Spleen (tissue), 7 donors: ENCODE results near the gene EEF2.

Experiments used
- CTCF ChIP-seq, 11 experiments: fragments of 200-600 bp in 7 of 11; fragments of 450-650 bp in 4 of 11; sonication (generic) in 4 of 11; IDR thresholded peaks in 8 of 11; conservative IDR thresholded peaks in 3 of 11; 1 replicate in 7 of 11; 2 replicates in 4 of 11; pipeline versions ENCODE4 v1.4.0 to v1.8.0; 2016 to 2021; ENCODE audit warnings: antibody characterized with exemption in 11 of 11, inconsistent platforms in 4 of 11, mild to moderate bottlenecking in 1 of 11
- POLR2A ChIP-seq, 3 donors: fragments of 450-650 bp; IDR thresholded peaks; one replicate each; pipeline ENCODE4 v1.5.1; 2017; ENCODE audit warnings: antibody characterized with exemption in 3 of 3, mild to moderate bottlenecking in 1 of 3
- POLR2AphosphoS5 ChIP-seq, 3 donors: sonication (generic); formaldehyde crosslinking; IDR thresholded peaks; one replicate each; pipeline ENCODE4 v1.5.1; 2017; ENCODE audit warnings: antibody characterized with exemption in 3 of 3
- donor health status: DM: no; HTN: no; CAD: no; lungs with moderate emphysema.
- donor health status: DM: no; HTN: no; CAD: no.
- donor health status: DM: no; HTN: no; CAD: no.

- TF ChIP-seq POLR2AphosphoS5 (IDR thresholded peaks at IDR 0.05) (no peak), CTCF (IDR thresholded peaks at IDR 0.05 in 8 of 11, conservative IDR thresholded peaks at IDR 0.05 in 3 of 11) (no peak), POLR2A (IDR thresholded peaks at IDR 0.05) (no peak)
These were observed 36.0 kb downstream of the EEF2 start for GRCh38 chr19:3949294-3949693.
